T-helper 2 cell treated with Interferon-gamma antibody and Interleukin-4, amounts not matched to agents 100 ng/mL and 5 ng/mL, for 36 hours (primary cell): ENCODE data around the gene CRTC1. TPM values are rescaled to one million over a fixed set of nuclear protein-coding genes. Genes with fewer than 3 reads are reported as not detected.

Experiments
- intact Hi-C: fragments of 100-400 bp; cut with micrococcal nuclease; formaldehyde crosslinking; loops from one replicate; pipeline ENCODE4 v1.15.1; 2023
- total RNA-seq: library from RNA; stranded (reverse); gene quantifications from 2 replicates; pipeline ENCODE4 v1.2.3, GENCODE V29; 2022

The CRTC1 gene
- total RNA-seq, 1 donor from 2014 or later, result 8.2 TPM

DNA sequence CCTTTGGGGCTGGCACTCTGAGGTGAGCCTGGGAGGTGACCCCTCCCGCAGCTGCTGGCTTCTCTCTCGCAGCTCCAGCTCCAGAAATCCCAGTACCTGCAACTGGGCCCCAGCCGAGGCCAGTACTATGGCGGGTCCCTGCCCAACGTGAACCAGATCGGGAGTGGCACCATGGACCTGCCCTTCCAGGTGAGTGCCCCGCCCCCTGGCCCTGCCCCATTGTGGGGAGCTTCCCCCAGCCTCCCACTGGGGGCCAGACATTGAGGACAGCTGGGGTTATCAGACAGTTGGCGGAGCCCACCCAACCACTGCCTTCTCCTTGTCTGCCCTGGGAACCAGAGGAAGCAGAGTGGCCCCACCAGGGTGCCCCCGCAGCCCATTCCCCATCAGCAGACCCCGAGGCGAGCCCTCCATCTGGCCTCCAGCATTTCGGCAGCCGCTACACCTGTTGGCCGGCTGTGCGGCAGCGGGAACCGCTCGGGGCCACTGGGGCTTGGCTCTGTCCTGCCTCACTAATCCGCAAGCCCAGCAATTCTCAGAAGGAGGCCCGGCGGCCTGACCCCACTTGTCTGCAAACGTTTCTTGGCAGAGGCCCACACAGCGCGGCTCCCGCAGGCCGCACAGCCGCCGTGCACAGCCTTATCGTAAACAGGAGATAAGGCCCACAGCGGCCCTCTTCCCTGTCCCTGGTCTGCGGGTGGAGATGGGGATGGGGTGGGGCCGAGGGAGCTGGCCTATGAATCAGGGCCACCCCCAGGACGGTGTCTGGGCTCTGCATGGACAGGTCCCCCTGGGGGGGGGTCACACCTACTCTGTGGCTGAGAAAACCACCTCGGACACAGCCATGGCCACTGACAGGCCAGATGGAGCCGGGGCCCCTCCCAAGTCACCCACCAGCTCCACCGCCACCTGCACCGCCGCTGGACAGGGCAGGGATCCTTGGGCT, 59.6 kb downstream of the CRTC1 start:
- intact Hi-C loops, result no loop called here

DNA sequence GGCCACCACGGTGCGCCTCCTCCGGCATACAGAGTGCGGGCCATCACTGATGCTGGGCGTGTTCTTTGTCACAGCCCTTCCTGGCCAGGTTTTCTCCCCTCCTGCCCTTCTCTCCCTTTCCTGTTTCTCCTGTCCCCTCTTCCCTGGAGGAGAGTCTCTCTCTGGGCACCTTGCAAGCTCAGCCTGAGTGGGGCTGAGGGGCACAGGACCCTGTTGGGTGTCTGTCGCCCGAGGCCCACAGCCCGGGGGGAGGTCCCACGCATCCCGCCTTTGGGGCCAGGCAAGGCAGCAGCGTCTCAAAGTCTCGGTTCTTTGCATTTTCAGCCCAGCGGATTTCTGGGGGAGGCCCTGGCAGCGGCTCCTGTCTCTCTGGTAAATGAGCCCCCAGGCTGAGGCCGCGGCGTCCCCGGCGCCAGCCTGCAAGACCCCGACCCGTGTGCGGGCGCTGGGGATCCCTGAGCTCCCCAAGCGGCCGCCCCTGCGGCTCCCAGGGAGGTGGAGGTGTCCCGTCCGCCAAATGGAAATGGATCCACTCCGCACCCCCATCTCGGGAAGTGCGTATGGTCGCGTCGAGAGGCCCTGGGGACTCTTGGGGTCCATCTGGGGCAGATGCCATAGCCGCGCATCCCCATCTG, 60.4 kb downstream of the CRTC1 start:
- intact Hi-C loops, result no loop called here

DNA sequence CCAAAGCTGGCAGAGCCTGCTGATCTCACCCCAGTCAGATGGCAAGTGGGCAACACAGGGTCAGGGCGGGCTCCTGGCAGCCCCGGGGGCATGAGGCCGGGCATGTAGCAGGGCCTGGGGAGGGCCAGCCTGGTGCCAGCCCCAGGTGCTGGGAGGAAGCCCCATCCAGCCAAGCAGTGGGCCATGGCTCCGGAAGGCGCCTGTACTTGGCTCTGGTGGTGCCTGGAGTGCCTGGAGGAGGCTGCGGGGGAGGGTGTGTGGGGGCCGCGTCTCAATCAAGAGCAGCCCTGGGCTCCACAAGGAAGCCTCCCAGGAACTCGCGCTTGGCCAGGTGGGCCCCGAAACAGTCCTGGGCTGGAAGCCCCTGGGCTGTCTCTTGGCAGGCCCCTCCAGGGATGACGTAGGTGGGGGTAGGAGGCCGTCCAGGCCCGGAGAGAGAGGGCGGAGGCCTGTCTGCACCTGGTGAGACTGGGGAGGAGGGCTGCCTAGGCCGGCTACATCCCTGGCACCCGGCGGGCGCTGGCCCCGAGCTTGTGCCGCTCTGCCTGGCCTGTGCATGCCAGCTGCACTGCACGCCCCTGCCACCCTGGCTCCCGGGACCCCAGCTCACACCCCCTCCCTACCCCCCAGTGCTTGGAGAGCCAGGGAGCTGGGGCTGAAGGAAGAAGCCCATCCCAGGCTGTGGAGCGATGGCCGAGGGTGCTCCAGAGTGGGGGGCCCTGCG, 61.7 kb downstream of the CRTC1 start:
- intact Hi-C loops, result no loop called here

- intact Hi-C loops, result no loop called here
Observed at GRCh38 chr19:18745931-18746330, 62.5 kb downstream of the CRTC1 start.

DNA sequence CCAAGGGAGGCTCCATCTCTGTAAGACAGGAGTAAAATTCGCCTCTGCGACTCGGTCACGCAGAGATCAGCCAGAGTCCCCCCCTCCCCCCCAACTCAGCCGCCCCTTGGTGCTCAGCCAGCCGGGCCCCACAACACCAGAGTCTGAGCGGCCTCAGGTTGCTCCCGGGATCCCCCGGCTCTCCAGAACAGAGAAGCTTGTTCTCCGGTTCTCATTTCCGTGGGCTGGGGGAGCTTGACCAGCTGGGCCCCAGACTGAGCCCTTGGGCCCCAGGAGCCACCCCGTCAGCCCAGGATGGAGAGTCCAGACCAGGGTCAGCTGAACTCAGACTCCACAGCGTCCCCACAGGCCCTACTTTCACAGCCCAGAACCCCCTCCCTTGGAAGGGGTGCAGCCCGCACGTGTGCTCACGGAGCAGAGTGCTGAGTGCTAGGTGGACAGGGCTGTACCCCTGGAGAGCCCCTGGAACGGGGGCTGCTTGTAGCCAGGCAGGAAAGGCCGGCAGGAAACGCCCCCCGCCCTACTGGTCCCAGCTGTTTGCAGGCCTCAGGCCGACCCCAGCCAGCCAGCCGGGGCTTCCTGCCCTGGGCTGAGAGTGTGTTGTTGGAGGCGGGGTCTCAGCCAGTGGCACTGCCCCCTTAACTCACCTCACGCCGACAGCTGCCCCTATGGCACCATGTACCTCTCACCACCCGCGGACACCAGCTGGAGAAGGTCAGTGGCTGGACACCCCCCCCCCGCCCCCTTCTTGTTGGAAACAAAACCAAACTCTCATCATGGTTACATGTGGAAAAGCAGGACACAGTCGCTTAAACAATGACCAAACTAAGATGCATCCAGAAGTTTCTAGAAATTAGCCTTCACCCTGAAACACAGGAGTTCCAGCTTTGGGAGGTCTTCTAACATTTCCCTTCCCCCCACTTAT, 63.2 kb downstream of the CRTC1 start:
- intact Hi-C loops, result no loop called here

DNA sequence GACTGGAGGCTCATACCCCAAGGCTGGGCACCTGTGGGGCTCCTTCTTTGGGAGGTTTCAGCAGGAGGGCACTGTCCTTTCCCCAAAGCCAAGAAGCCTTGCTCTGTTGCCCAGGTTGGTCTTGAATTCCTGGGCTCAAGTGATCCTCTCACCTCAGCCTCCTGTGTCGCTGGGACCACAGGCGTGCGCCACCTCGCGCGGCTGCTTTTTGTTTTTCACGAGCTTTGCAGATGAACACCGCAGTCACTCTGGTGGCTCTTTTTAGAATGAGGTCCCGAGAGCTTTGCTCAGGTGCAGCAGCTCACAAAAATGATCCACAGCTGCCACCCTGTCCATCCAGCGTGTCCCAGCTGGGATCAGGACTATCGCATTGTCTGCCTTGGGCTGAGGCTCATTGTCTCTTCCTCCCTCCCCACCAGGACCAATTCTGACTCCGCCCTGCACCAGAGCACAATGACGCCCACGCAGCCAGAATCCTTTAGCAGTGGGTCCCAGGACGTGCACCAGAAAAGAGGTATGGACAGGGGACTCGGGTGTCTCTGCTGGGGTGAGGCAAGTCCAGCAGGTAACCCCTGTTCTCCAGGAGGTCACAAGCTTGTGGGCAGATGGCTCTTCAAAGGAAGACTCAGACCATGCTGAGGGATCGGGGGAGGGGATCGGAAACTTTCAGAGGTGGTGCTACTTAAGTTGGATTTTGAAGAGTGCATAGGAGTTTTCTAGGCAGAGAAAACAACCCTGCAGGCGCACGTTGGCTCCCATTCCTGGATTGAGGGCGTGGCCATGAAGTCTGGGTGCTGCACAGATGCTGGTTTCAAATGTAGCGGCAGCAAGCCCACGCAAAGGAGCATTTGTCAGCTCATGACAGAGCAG, 66.1 kb downstream of the CRTC1 start:
- intact Hi-C loops, result no loop called here

DNA sequence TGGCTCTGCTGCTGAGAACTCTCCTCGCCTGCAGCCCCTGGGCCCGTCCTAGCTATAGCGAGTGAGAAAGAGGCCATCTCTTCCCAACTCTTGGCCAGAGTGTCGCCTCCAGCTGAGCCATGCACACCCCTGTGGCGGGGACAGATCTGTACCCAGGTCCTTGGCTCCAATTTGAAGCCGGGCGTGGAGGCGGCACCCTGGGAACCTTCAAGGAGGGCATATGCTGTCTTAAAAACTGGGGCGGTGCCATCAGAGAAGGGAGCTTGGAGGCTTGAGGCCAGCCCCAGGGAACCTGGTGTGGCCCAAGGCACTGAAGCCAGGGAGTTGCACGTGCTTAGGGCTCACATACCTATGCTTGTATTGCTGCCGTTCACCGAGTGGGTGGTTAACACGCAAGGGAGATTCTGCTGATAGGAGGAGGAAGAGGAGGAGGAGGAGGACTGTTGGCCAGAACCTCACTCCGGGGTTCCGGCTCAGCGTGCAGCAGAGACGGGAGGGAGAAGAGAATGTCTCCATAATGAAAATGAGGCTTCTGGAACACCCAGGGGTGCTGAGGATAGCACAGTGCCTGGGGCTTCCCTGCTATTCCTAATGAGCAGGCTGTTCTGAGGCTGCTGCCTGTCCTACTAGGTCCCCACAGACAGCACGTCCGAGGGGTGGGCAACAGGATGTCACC, 67.0 kb downstream of the CRTC1 start:
- intact Hi-C loops, result no loop called here

GRCh38 chr19:18751571-18751970, 68.1 kb downstream of the CRTC1 start:
- intact Hi-C loops, result no loop called here

DNA sequence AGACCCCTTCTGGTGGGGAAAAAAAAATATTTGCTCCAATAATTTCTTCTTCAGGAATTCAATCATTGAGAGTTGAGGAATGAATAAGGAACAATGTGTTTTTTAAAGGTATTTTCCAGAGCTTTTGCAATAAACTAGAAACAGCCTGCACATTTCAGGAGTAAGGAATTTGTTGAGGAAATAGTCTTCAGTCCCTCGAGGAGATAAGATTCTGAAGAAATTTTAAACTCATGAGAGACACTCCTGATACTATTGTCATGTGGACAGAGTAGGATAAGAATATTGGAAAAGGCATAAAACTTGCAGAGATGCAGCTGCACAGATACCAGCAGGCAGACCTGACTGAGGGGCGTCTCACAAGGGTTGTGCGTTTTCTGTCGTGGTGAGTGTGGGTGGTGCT, 71.0 kb downstream of the CRTC1 start:
- intact Hi-C loops, result no loop called here

GRCh38 chr19:18756896-18757295, 73.4 kb downstream of the CRTC1 start:
- intact Hi-C loops, result no loop called here

DNA sequence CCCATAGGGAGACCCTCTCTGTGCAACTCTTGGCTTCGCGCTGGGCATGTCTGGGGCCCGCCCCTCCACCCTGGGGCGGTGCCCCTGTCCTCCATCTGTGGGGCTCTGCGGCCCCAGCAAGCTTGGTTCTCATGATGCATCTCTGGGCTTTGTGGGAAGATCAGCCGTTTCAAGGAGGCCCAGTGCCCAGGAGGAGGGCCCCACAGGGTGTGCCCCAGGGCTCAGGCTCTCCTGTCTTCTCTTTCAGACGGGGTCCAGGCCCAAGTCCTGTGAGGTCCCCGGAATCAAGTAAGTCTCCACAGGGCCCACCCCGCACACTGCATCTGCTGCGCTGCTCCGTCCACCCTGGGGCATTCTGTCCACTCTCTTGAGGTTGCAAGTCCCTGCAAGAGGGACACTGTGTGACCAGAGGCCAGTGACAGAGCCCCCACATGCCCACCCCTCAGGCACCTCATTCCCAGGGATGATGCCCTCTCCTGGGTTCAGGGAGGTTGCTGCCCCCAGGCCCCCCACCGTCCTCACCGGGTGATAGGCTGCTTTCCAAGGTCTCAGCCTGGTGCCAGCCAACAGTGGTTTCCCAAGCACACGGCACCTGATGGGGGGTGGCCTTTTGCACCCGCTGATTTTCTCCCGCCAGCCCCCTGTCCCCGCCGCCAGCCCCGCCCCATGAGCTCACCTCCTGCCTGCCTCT, 76.0 kb downstream of the CRTC1 start:
- intact Hi-C loops, result no loop called here

- intact Hi-C loops, result no loop called here
Observed at GRCh38 chr19:18759995-18760426, 76.5 kb downstream of the CRTC1 start.

- intact Hi-C loops, result no loop called here
Observed at GRCh38 chr19:18760440-18761383, 77.2 kb downstream of the CRTC1 start.

- intact Hi-C loops, result no loop called here
Observed at GRCh38 chr19:18761531-18762110, 78.1 kb downstream of the CRTC1 start.

GRCh38 chr19:18762125-18763023, 78.9 kb downstream of the CRTC1 start:
- intact Hi-C loops, result no loop called here
